HG03159 (cell line): Measurements from ENCODE around the gene CEP112.
"Not testable (repeated sequence)": the region's sequence is repeated elsewhere in the genome, so short reads cannot be mapped to it uniquely, and the experiment has no call there.

ENCODE experiments used
- ATAC-seq: cut with Tn5 transposase; IDR thresholded peaks from one replicate; pipeline ENCODE4 v1.9.1; 2021; ENCODE audit warnings: mild to moderate bottlenecking, moderate library complexity; ENCODE audit not compliant: unreplicated experiment

The CEP112 gene

GRCh38 chr17:65850486-65850885 is 341.4 kb downstream of the CEP112 start:
- no peak for ATAC-seq

GRCh38 chr17:65848751-65849150 is 343.2 kb downstream of the CEP112 start:
- ATAC-seq, result no peak

GRCh38 chr17:65841089-65841488 is 350.8 kb downstream of the CEP112 start:
- ATAC-seq, result no peak

GRCh38 chr17:65837232-65837631 is 354.7 kb downstream of the CEP112 start:
- ATAC-seq, result not testable (repeated sequence)

- ATAC-seq, result no peak
Observed at GRCh38 chr17:65833214-65833613, 358.7 kb downstream of the CEP112 start.

GRCh38 chr17:65830356-65830755 is 361.6 kb downstream of the CEP112 start:
- no peak for ATAC-seq

- not testable (repeated sequence) for ATAC-seq
Observed at GRCh38 chr17:65826577-65826976, 365.4 kb downstream of the CEP112 start.

- no peak for ATAC-seq
Observed at GRCh38 chr17:65824901-65825300, 367.0 kb downstream of the CEP112 start.

GRCh38 chr17:65823713-65824112 is 368.2 kb downstream of the CEP112 start:
- no peak for ATAC-seq

- ATAC-seq, result no peak
Observed at GRCh38 chr17:65820811-65821210, 371.1 kb downstream of the CEP112 start.

- ATAC-seq, result no peak
Observed at GRCh38 chr17:65820306-65820705, 371.6 kb downstream of the CEP112 start.

GRCh38 chr17:65819810-65820209 is 372.1 kb downstream of the CEP112 start:
- ATAC-seq, result no peak

- no peak for ATAC-seq
Observed at GRCh38 chr17:65817951-65818350, 374.0 kb downstream of the CEP112 start.

- no peak for ATAC-seq
Observed at GRCh38 chr17:65814418-65814817, 377.5 kb downstream of the CEP112 start.

GRCh38 chr17:65813306-65813705 is 378.6 kb downstream of the CEP112 start:
- ATAC-seq, result no peak

GRCh38 chr17:65811043-65811442 is 380.9 kb downstream of the CEP112 start:
- no peak for ATAC-seq

GRCh38 chr17:65809366-65809765 is 382.6 kb downstream of the CEP112 start:
- ATAC-seq, result no peak

- ATAC-seq, result not testable (repeated sequence)
Observed at GRCh38 chr17:65808566-65808965, 383.4 kb downstream of the CEP112 start.

- ATAC-seq, result no peak
Observed at GRCh38 chr17:65807361-65807760, 384.6 kb downstream of the CEP112 start.

GRCh38 chr17:65801513-65801912 is 390.4 kb downstream of the CEP112 start:
- no peak for ATAC-seq

- ATAC-seq, result no peak
Observed at GRCh38 chr17:65800655-65801054, 391.3 kb downstream of the CEP112 start.

- ATAC-seq, result no peak
Observed at GRCh38 chr17:65799869-65800268, 392.1 kb downstream of the CEP112 start.

- no peak for ATAC-seq
Observed at GRCh38 chr17:65799454-65799853, 392.5 kb downstream of the CEP112 start.

- no peak for ATAC-seq
Observed at GRCh38 chr17:65797809-65798208, 394.1 kb downstream of the CEP112 start.
